NCI-H1105 treated with DMSO at 0.1 percent for 48 hours (cell line): ENCODE measurements around the gene IL3.

Source experiments
- DNase-seq: peaks from one replicate; lab custom pipeline; 2025; lab: John Stamatoyannopoulos, UW

The IL3 gene

GRCh38 chr5:132073231-132074013, 13.0 kb downstream of the IL3 start, which contains the start of gene CSF2:
Gene CSF2 (plus strand): TSS chr5:132073789. CDS start chr5:132073824, 35 bp downstream.
- no peak for DNase-seq

- DNase-seq: no peak
Measured at GRCh38 chr5:132074091-132074771, 13.8 kb downstream of the IL3 start.

- no peak for DNase-seq
Measured at GRCh38 chr5:132074772-132075718, 14.6 kb downstream of the IL3 start.

GRCh38 chr5:132075719-132076077, 15.2 kb downstream of the IL3 start:
- DNase-seq: no peak

GRCh38 chr5:132076202-132076830, 15.9 kb downstream of the IL3 start:
- DNase-seq: no peak

GRCh38 chr5:132076983-132077382, 16.5 kb downstream of the IL3 start:
- DNase-seq: no peak

- DNase-seq: no peak
Measured at GRCh38 chr5:132079081-132079480, 18.6 kb downstream of the IL3 start.

- no peak for DNase-seq
Measured at GRCh38 chr5:132079619-132080018, 19.2 kb downstream of the IL3 start.

- no peak for DNase-seq
Measured at GRCh38 chr5:132080595-132080994, 20.1 kb downstream of the IL3 start.

- no peak for DNase-seq
Measured at GRCh38 chr5:132081458-132081857, 21.0 kb downstream of the IL3 start.

GRCh38 chr5:132082329-132083023, 22.0 kb downstream of the IL3 start:
- DNase-seq: no peak

GRCh38 chr5:132083071-132083678, 22.7 kb downstream of the IL3 start:
- DNase-seq: no peak

GRCh38 chr5:132085686-132086085, 25.2 kb downstream of the IL3 start:
- DNase-seq: no peak

- DNase-seq: no peak
Measured at GRCh38 chr5:132086277-132086794, 25.9 kb downstream of the IL3 start.

- no peak for DNase-seq
Measured at GRCh38 chr5:132087176-132087575, 26.7 kb downstream of the IL3 start.

- DNase-seq: no peak
Measured at GRCh38 chr5:132087661-132088060, 27.2 kb downstream of the IL3 start.

GRCh38 chr5:132089363-132089762, 28.9 kb downstream of the IL3 start:
- DNase-seq: no peak

GRCh38 chr5:132090107-132090506, 29.7 kb downstream of the IL3 start:
- DNase-seq: no peak

- no peak for DNase-seq
Measured at GRCh38 chr5:132093271-132093670, 32.8 kb downstream of the IL3 start.

GRCh38 chr5:132094393-132095076, 34.1 kb downstream of the IL3 start:
- DNase-seq: no peak
